Osteocyte (in vitro differentiated cells): ENCODE results near the gene SGTA. TPM values are rescaled to one million over a fixed set of nuclear protein-coding genes. Genes with fewer than 3 reads are reported as not detected.
A peak's percentile ranks its signal among the peaks of the same experiment; 100 is the strongest.

Experiments used
- DNase-seq: peaks from one replicate; pipeline ENCODE4 v3.0.0; 2021; ENCODE audit warnings: mixed read lengths; ENCODE audit not compliant: unreplicated experiment; ENCODE audit errors: extremely low spot score
- H3K27ac Mint-ChIP-seq: one replicate; pipeline ENCODE4 v1.8.0; 2021; ENCODE audit warnings: mild to moderate bottlenecking, mixed read lengths; ENCODE audit not compliant: unreplicated experiment
- H3K27me3 Mint-ChIP-seq: one replicate; pipeline ENCODE4 v1.8.0; 2021; ENCODE audit warnings: mixed read lengths; ENCODE audit not compliant: unreplicated experiment
- H3K36me3 Mint-ChIP-seq: one replicate; pipeline ENCODE4 v1.8.0; 2021; ENCODE audit warnings: mixed read lengths; ENCODE audit not compliant: unreplicated experiment
- H3K4me1 Mint-ChIP-seq: one replicate; pipeline ENCODE4 v1.8.0; 2021; ENCODE audit warnings: mixed read lengths; ENCODE audit not compliant: unreplicated experiment
- H3K4me3 Mint-ChIP-seq: one replicate; pipeline ENCODE4 v1.8.0; 2021; ENCODE audit warnings: mild to moderate bottlenecking, moderate library complexity, mixed read lengths; ENCODE audit not compliant: unreplicated experiment
- H3K9me3 Mint-ChIP-seq: one replicate; pipeline ENCODE4 v1.8.0; 2021; ENCODE audit warnings: mixed read lengths; ENCODE audit not compliant: unreplicated experiment
- CTCF ChIP-seq: fragments of 200-600 bp; sonication (generic); IDR thresholded peaks from 2 replicates; pipeline ENCODE4 v1.5.0; 2021; ENCODE audit warnings: antibody characterized with exemption, mild to moderate bottlenecking, moderate library complexity
- long read RNA-seq: library from polyadenylated mRNA; unstranded; transcript quantifications from one replicate; pipeline ENCODE4 v2.0.0, GENCODE V29; 2021
- total RNA-seq: library from RNA; stranded (reverse); gene quantifications from 2 replicates; pipeline ENCODE4 v1.2.1, GENCODE V29; 2021

The SGTA gene, protein sequence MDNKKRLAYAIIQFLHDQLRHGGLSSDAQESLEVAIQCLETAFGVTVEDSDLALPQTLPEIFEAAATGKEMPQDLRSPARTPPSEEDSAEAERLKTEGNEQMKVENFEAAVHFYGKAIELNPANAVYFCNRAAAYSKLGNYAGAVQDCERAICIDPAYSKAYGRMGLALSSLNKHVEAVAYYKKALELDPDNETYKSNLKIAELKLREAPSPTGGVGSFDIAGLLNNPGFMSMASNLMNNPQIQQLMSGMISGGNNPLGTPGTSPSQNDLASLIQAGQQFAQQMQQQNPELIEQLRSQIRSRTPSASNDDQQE
- 50.7 and 53.2 TPM in 2 replicates for total RNA-seq
- long read RNA-seq, transcript SGTA-201 (12 exons, 2,330 nt), result major isoform, 31 of 39 reads
- long read RNA-seq, partial matches to known transcripts, result 3 of 39 reads
- long read RNA-seq, other reads (novel, unspliced or antisense), result 5 of 39 reads

DNA sequence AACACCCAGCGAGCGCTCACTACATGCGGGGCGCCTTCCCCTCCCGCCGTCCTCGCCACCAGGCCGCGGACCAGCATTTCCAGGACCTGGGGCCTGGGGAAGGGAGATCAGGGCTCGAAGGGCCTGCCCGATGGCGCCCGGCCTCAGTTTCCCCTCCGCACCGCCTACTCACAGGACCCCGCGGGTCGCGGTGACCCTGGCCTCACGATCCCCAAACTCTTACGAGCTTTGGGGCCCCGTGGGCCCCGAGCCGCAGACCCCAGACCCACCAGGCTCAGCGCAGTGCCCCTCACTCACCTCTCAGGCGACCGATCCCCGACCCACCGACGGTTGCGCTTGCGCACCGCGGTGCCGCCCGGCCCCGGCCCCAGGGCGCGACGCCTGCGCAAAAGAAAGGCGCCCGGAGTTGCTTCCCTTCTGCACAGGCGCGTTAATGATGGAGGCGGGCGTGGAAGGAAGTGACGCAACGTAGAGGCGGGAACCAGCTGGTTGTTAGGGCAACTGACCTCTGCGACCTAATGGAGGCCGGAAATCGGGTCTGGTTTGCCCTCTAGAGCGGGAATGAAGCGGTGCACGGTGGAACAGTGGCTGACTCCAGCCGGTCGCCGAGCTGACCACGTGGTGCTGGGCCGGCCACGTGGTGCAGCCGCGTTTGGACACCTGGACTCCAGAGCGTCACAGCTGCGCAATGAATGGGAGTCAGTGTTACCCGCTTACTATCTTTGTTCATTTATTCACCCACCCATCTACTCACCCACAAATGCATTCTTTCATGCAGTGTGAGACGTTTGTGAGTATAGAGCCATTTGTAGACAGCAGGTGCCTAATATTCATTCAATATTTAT lies at the start of gene SGTA:
SGTA (minus strand) TSS at position 338 of the 845 bp plus-strand sequence. CDS start 14,205 bp downstream, outside the sequence.
- H3K27me3 Mint-ChIP-seq, result no peaks in the 10 kb centered on the region
- TF ChIP-seq CTCF, result peak; percentile 50
- peak within 1 kb of the TSS; percentile 84 for H3K4me3 Mint-ChIP-seq
- peak; percentile 99 for DNase-seq
- H3K27ac Mint-ChIP-seq, result peak within 1 kb of the TSS; percentile 98
- peaks cover 40% of the 10 kb centered on the region for H3K4me1 Mint-ChIP-seq
- no peaks in the 10 kb centered on the region for H3K9me3 Mint-ChIP-seq
- no peaks in the 10 kb centered on the region for H3K36me3 Mint-ChIP-seq

DNA sequence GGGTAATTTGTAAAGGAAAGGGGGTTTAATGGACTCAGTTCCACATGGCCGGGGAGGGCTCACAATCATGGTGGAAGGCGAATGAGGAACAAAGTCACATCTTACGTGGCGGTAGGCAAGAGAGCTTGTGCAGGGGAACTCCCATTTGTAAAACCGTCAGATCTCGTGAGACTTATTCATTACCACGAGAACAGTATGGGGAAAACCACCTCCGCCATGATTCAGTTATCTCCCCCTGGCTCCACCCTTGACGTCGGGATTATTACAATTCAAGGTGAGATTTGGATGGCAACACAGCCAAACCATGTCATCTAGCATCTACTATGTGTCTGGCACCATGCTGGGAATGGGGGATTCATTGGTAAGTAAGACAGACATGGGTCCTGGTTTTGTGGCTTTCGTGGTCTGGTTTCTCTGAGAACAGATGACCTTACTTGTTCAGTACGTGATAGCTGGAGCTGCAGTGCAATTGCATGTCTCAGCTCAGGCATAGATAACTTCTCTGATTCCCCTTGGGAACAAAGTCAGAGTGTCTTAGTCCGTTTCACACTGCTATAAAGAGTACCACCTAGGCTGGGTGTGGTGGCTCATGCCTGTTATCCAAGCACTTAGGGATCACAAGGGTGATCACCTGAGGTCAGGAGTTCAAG lies 44.9 kb upstream of the SGTA start:
- Mint-ChIP-seq H3K27ac (no peak overlapping the region), H3K36me3 (peaks cover 55% of the 10 kb centered on the region), H3K9me3 (peaks cover 14% of the 10 kb centered on the region), H3K4me1 (no peaks in the 10 kb centered on the region), H3K4me3 (no peak overlapping the region), H3K27me3 (no peaks in the 10 kb centered on the region)
- TF ChIP-seq CTCF, result no peak
- DNase-seq, result no peak

DNA sequence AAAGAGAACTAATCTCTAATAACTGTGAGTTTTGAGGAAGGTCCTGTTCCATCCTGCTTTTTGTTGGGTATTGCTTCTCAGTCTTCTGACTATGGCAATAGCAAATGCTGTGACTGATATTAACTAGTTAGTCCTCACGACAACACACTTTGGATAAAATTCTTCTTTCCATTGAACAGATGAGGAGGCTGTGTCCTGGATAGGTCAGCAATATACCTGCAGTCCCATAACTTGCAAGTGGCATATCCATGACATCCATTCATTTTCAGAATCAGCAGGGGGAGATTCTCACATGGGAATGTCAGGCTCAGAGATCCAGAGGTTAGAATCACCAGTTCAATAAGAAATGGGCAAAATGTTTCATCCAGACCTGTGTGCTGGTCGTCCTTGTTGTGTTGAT lies 43.9 kb upstream of the SGTA start:
- Mint-ChIP-seq H3K9me3 (peaks cover 10% of the 10 kb centered on the region), H3K4me3 (no peak overlapping the region), H3K4me1 (no peaks in the 10 kb centered on the region), H3K27ac (no peak overlapping the region), H3K27me3 (no peaks in the 10 kb centered on the region), H3K36me3 (peaks cover 46% of the 10 kb centered on the region)
- TF ChIP-seq CTCF, result no peak
- DNase-seq, result no peak

DNA sequence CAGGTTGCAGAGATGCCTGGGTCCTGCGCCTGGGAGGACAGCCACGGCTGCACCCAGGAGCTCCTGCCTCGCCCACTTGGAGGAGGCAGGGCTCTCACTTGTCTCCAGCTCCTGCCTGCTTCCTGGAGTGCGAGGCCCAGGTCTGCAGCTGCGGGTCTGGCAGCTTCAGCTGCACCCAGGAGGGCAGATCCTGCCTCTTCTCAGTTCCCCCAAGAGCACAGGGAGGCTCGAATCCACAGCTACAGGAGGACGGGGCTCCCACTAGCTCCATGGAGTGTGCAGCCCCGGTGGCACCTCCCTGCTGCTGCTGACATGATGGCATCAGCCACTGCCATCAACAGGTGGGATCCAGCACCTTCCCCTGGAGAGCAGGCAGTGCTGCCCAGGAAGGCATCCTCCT lies 41.1 kb upstream of the SGTA start:
- no peak for DNase-seq
- no peak overlapping the region for H3K4me3 Mint-ChIP-seq
- no peaks in the 10 kb centered on the region for H3K27me3 Mint-ChIP-seq
- H3K36me3 Mint-ChIP-seq, result peaks cover 31% of the 10 kb centered on the region
- H3K27ac Mint-ChIP-seq, result no peak overlapping the region
- peaks cover 7% of the 10 kb centered on the region for H3K9me3 Mint-ChIP-seq
- TF ChIP-seq CTCF, result no peak
- peaks cover 9% of the 10 kb centered on the region for H3K4me1 Mint-ChIP-seq
